Measurements from ENCODE around the gene BBS7. TPM values are rescaled to one million over a fixed set of nuclear protein-coding genes. Genes with fewer than 3 reads are reported as not detected.
A peak's percentile ranks its signal among the peaks of the same experiment; 100 is the strongest.

Gene BBS7
- polyA plus RNA-seq, 1 donor from 2014 or later, result 60.9 TPM

DNA sequence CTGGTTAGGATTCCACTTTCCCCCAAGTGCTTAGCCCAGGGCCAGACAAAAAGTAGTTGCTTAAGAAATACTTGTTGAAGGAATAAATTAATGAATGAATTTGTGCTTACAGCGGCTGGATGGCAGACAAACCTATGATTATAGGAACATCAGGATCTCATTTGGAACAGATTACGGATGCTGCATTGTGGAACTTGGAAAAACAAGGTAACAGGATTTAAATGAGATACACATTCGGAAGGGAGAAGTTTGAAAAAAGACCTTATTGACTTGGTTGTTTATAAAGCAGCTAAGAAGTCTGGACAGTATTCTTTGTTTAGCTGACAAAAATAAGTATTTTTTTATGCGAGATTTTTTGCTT is 68.6 kb downstream of the BBS7 start:
- peak overlapping the region; percentile 71 for H3K4me2 ChIP-seq (ENCODE audit: low read length)
- peak overlapping the region; percentile 100 for H2AFZ ChIP-seq (ENCODE audit: low read depth, low read length)
- no peaks in the 10 kb centered on the region for H4K20me1 ChIP-seq (ENCODE audit: insufficient read depth)
- no peaks in the 10 kb centered on the region for H3K27me3 ChIP-seq (ENCODE audit: insufficient read depth, low read depth, low read length)
- H3K9ac ChIP-seq (ENCODE audit: low read length), result peak overlapping the region; percentile 82
- no peaks in the 10 kb centered on the region for H3K9me3 ChIP-seq (ENCODE audit: low read length)
- TF ChIP-seq RAD21 (conservative IDR thresholded peaks at IDR 0.05) (no peak), TAF1 (IDR thresholded peaks at IDR 0.05; ENCODE audit: low read depth) (no peak), SMC3 (conservative IDR thresholded peaks at IDR 0.05; ENCODE audit: poor library complexity) (no peak), POLR2AphosphoS5 (IDR thresholded peaks at IDR 0.05) (no peak), MXI1 (conservative IDR thresholded peaks at IDR 0.05; ENCODE audit: poor library complexity, severe bottlenecking) (no peak), EP300 (conservative IDR thresholded peaks at IDR 0.05; ENCODE audit: poor library complexity, severe bottlenecking) (no peak), EZH2 (IDR thresholded peaks at IDR 0.05; ENCODE audit: borderline replicate concordance, insufficient read depth, low read length, poor library complexity, severe bottlenecking) (no peak)
- TF ChIP-seq, protein P1, sequence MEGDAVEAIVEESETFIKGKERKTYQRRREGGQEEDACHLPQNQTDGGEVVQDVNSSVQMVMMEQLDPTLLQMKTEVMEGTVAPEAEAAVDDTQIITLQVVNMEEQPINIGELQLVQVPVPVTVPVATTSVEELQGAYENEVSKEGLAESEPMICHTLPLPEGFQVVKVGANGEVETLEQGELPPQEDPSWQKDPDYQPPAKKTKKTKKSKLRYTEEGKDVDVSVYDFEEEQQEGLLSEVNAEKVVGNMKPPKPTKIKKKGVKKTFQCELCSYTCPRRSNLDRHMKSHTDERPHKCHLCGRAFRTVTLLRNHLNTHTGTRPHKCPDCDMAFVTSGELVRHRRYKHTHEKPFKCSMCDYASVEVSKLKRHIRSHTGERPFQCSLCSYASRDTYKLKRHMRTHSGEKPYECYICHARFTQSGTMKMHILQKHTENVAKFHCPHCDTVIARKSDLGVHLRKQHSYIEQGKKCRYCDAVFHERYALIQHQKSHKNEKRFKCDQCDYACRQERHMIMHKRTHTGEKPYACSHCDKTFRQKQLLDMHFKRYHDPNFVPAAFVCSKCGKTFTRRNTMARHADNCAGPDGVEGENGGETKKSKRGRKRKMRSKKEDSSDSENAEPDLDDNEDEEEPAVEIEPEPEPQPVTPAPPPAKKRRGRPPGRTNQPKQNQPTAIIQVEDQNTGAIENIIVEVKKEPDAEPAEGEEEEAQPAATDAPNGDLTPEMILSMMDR (IDR thresholded peaks at IDR 0.05; ENCODE audit: poor library complexity, severe bottlenecking), result no peak
- TF ChIP-seq, protein P2, sequence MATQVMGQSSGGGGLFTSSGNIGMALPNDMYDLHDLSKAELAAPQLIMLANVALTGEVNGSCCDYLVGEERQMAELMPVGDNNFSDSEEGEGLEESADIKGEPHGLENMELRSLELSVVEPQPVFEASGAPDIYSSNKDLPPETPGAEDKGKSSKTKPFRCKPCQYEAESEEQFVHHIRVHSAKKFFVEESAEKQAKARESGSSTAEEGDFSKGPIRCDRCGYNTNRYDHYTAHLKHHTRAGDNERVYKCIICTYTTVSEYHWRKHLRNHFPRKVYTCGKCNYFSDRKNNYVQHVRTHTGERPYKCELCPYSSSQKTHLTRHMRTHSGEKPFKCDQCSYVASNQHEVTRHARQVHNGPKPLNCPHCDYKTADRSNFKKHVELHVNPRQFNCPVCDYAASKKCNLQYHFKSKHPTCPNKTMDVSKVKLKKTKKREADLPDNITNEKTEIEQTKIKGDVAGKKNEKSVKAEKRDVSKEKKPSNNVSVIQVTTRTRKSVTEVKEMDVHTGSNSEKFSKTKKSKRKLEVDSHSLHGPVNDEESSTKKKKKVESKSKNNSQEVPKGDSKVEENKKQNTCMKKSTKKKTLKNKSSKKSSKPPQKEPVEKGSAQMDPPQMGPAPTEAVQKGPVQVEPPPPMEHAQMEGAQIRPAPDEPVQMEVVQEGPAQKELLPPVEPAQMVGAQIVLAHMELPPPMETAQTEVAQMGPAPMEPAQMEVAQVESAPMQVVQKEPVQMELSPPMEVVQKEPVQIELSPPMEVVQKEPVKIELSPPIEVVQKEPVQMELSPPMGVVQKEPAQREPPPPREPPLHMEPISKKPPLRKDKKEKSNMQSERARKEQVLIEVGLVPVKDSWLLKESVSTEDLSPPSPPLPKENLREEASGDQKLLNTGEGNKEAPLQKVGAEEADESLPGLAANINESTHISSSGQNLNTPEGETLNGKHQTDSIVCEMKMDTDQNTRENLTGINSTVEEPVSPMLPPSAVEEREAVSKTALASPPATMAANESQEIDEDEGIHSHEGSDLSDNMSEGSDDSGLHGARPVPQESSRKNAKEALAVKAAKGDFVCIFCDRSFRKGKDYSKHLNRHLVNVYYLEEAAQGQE (IDR thresholded peaks at IDR 0.05; ENCODE audit: borderline replicate concordance), result no peak
- H3K36me3 ChIP-seq (ENCODE audit: insufficient read depth, low read length), result no peaks in the 10 kb centered on the region
- H3K79me2 ChIP-seq (replicated peaks; ENCODE audit: insufficient read depth, low read length), result peaks cover 17% of the 10 kb centered on the region
- peak overlapping the region; percentile 82 for H3K27ac ChIP-seq (ENCODE audit: low read length)
- no peaks in the 10 kb centered on the region for H3K9me2 ChIP-seq (ENCODE audit: insufficient read depth, low read length)
- H3F3A ChIP-seq (ENCODE audit: insufficient read depth, low read length, poor library complexity, severe bottlenecking), result no peaks in the 10 kb centered on the region
- peak overlapping the region; percentile 99 for H3K4me3 ChIP-seq (ENCODE audit: low read length)

DNA sequence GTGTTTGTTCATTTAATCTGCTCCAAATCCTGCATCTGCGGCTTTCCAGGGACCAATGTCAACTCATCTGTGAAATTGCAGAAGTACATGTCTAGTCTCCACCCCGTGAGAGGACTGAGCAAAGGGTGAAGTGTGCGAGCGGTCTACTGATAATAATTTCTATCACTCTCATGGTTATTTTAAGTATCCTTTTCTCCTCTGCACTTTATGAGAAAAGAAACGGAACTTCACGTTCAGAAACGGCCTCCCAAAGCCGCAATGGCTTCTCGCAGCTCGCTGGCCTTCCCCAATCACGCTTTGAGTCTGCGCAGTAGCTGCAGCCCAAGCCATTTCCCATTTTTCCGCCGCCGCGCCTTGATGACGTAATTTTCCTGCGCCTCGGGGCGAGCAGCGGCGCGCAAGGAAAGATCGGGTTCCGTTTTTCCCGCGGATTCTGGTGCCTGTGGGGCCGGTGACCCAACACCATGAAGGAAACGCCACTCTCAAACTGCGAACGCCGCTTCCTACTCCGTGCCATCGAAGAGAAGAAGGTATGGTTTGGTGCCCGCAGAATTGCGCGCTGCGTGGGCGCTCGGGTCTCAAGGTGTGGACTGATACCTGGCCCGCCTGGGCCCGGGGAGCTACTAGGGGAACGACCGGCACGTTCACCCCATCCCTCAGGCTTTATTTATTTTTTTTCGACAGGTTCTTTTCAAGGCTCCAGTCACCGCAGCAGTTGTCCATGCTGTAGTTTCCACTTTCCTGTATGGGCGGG is 69.1 kb downstream of the BBS7 start, which contains the start of gene EXOSC9:
TSS of gene EXOSC9 (plus strand) at position 363 of the 754 bp plus-strand sequence. CDS start at position 465, 102 bp downstream.
- peak within 1 kb of the TSS; percentile 100 for H2AFZ ChIP-seq (ENCODE audit: low read depth, low read length)

More for the DNA sequence above, 69.1 kb downstream of the BBS7 start, which contains the start of gene EXOSC9:
- Histone ChIP-seq H3K4me2 (ENCODE audit: low read length) (peak within 1 kb of the TSS; percentile 96), H3K27ac (ENCODE audit: low read length) (peak within 1 kb of the TSS; percentile 82), H3K4me3 (ENCODE audit: low read length) (peak within 1 kb of the TSS; percentile 99), H3K9me2 (ENCODE audit: insufficient read depth, low read length) (no peaks in the 10 kb centered on the region), H3F3A (ENCODE audit: insufficient read depth, low read length, poor library complexity, severe bottlenecking) (no peaks in the 10 kb centered on the region), H4K20me1 (ENCODE audit: insufficient read depth) (no peaks in the 10 kb centered on the region), H3K79me2 (replicated peaks; ENCODE audit: insufficient read depth, low read length) (peaks cover 17% of the 10 kb centered on the region), H3K27me3 (ENCODE audit: insufficient read depth, low read depth, low read length) (no peaks in the 10 kb centered on the region), H3K36me3 (ENCODE audit: insufficient read depth, low read length) (no peaks in the 10 kb centered on the region), H3K9me3 (ENCODE audit: low read length) (no peaks in the 10 kb centered on the region), H3K9ac (ENCODE audit: low read length) (peak within 1 kb of the TSS; percentile 82)
- TF ChIP-seq TAF1 (IDR thresholded peaks at IDR 0.05; ENCODE audit: low read depth), result peak; percentile 61
- TF ChIP-seq RAD21 (conservative IDR thresholded peaks at IDR 0.05), result peak; percentile 47
- TF ChIP-seq EZH2 (IDR thresholded peaks at IDR 0.05; ENCODE audit: borderline replicate concordance, insufficient read depth, low read length, poor library complexity, severe bottlenecking), result no peak
- TF ChIP-seq EP300 (conservative IDR thresholded peaks at IDR 0.05; ENCODE audit: poor library complexity, severe bottlenecking), result peak; percentile 52
- TF ChIP-seq MXI1 (conservative IDR thresholded peaks at IDR 0.05; ENCODE audit: poor library complexity, severe bottlenecking), result peak; percentile 95
- peak; percentile 91 for TF ChIP-seq POLR2AphosphoS5 (IDR thresholded peaks at IDR 0.05)
- peak; percentile 63 for TF ChIP-seq SMC3 (conservative IDR thresholded peaks at IDR 0.05; ENCODE audit: poor library complexity)
- TF ChIP-seq, protein P1 (IDR thresholded peaks at IDR 0.05; ENCODE audit: poor library complexity, severe bottlenecking), result no peak
- TF ChIP-seq, protein P2 (IDR thresholded peaks at IDR 0.05; ENCODE audit: borderline replicate concordance), result peak; percentile 42

Measured in neural cell (in vitro differentiated cells).